ENCODE measurements around the gene CCDC85B. TPM values are rescaled to one million over a fixed set of nuclear protein-coding genes. Genes with fewer than 3 reads are reported as not detected.

The CCDC85B gene
- total and polyA plus RNA-seq, 8 donors: 7.0 to 68.9 (median 29.7) TPM

GRCh38 chr11:65920372-65920802 is 29.9 kb downstream of the CCDC85B start:
- Histone ChIP-seq H3K4me3 (peak overlapping the region; percentile 82 to 98 (median 95)), H3K4me1 (peaks cover 39 to 54% (median 46%) of the 10 kb centered on the region in 4 donors), H3K27ac (peak overlapping the region in 4 of 5 donors; percentile 93 to 98 (median 97)), H3K9me3 (no peaks in the 10 kb centered on the region), H3K27me3 (no peaks in the 10 kb centered on the region), H3K36me3 (peaks cover 11 to 47% (median 30%) of the 10 kb centered on the region in 4 donors)
- intact Hi-C loops (cut with DNase I; ENCODE audit: low total_unique reads): no loop called here
- WGBS, 5 donors: 59 to 72% (median 67%) methylated on average over 14 to 15 of the region's 15 CpGs
- TF ChIP-seq POLR2A (IDR thresholded peaks at IDR 0.05) (no peak), POLR2AphosphoS5 (IDR thresholded peaks at IDR 0.05) (no peak), EP300 (IDR thresholded peaks at IDR 0.05) (no peak), CTCF (IDR thresholded peaks at IDR 0.05) (no peak)
- no peak for DNase-seq

- no peaks in the 10 kb centered on the region for H3K9me3 ChIP-seq
- no peaks in the 10 kb centered on the region for H3K27me3 ChIP-seq
- 80 to 84% (median 81%) methylated on average over 9 to 12 of the region's 12 CpGs for WGBS, 5 donors
- peaks cover 32 to 46% (median 39%) of the 10 kb centered on the region in 4 donors for H3K4me1 ChIP-seq
- no peak for DNase-seq
- intact Hi-C loops (cut with DNase I; ENCODE audit: low total_unique reads): no loop called here
- H3K4me3 ChIP-seq: peak overlapping the region in 3 of 4 donors; percentile 94 to 98 (median 96)
- peaks cover 11 to 47% (median 30%) of the 10 kb centered on the region in 4 donors for H3K36me3 ChIP-seq
- H3K27ac ChIP-seq: peak overlapping the region in 1 of 5 donors; percentile 98
- TF ChIP-seq EP300 (IDR thresholded peaks at IDR 0.05) (no peak), CTCF (IDR thresholded peaks at IDR 0.05) (no peak), POLR2A (IDR thresholded peaks at IDR 0.05) (no peak), POLR2AphosphoS5 (IDR thresholded peaks at IDR 0.05) (no peak)
These were observed 30.6 kb downstream of the CCDC85B start for GRCh38 chr11:65921033-65921555.

GRCh38 chr11:65921876-65922275 is 31.4 kb downstream of the CCDC85B start:
- peaks cover 24 to 39% (median 31%) of the 10 kb centered on the region in 4 donors for H3K4me1 ChIP-seq
- peaks cover 11 to 47% (median 30%) of the 10 kb centered on the region in 4 donors for H3K36me3 ChIP-seq
- no peak overlapping the region for H3K4me3 ChIP-seq
- 89 to 94% (median 94%) methylated on average over 10 of the region's 10 CpGs for WGBS, 5 donors
- TF ChIP-seq POLR2AphosphoS5 (IDR thresholded peaks at IDR 0.05) (no peak), POLR2A (IDR thresholded peaks at IDR 0.05) (no peak), EP300 (IDR thresholded peaks at IDR 0.05) (no peak), CTCF (IDR thresholded peaks at IDR 0.05) (no peak)
- H3K27ac ChIP-seq: no peak overlapping the region
- intact Hi-C loops (cut with DNase I; ENCODE audit: low total_unique reads): no loop called here
- H3K27me3 ChIP-seq: no peaks in the 10 kb centered on the region
- no peaks in the 10 kb centered on the region for H3K9me3 ChIP-seq
- DNase-seq: no peak

DNA sequence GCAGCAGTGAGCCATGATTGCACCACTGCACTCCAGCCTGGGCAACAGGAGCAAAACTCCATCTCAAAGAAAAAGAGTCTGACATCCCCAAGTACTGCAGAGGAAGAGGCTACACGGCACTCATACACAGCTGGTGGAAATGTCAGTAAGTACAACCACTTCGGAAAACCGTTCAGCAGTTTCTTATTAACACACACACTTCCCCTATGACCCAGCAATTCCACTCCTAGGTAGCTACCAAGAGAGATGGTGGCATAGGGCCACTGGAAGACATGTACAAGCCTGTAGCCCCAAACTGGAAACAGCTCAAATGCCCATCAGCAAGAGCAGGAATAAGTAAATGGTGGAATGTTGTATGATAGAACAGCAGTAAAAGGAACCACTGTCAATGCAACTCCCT is 32.1 kb downstream of the CCDC85B start:
- H3K27me3 ChIP-seq: no peaks in the 10 kb centered on the region
- WGBS, 5 donors: 61 to 100% (median 83%) methylated on average over 2 to 3 of the region's 3 CpGs

DNA sequence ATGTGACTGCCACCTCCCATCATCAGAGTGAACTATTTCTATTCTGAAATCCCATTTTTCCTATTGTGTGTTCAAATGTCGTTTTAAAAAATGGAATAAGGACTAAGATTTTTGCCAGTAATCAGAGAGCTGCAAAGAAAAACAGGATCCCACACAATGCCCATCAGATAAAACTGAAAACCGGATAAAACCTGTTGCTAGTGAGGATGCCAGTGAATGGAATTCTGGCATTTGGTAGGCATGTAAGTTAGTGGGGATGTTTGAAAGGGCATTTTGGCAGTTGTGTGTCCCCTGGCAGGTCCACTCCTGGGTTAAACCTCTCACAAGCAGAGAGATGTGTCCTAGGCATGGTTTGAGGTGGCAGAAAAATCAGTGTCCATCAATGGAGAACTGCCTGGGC is 34.9 kb downstream of the CCDC85B start:
- Histone ChIP-seq H3K36me3 (peaks cover 11 to 41% (median 30%) of the 10 kb centered on the region in 4 donors), H3K4me3 (no peak overlapping the region), H3K4me1 (peaks cover 7 to 19% (median 10%) of the 10 kb centered on the region in 4 donors), H3K27me3 (no peaks in the 10 kb centered on the region), H3K27ac (no peak overlapping the region), H3K9me3 (no peaks in the 10 kb centered on the region)
- intact Hi-C loops (cut with DNase I; ENCODE audit: low total_unique reads): no loop called here
- TF ChIP-seq CTCF (IDR thresholded peaks at IDR 0.05) (no peak), POLR2A (IDR thresholded peaks at IDR 0.05) (no peak), EP300 (IDR thresholded peaks at IDR 0.05) (no peak), POLR2AphosphoS5 (IDR thresholded peaks at IDR 0.05) (no peak)
- WGBS, 5 donors: 26 to 60% (median 41%) methylated on average over 2 of the region's 2 CpGs
- DNase-seq: no peak

More for the DNA sequence above, 32.1 kb downstream of the CCDC85B start:
- Histone ChIP-seq H3K27ac (no peak overlapping the region), H3K4me1 (peaks cover 18 to 32% (median 26%) of the 10 kb centered on the region in 4 donors), H3K9me3 (no peaks in the 10 kb centered on the region), H3K36me3 (peaks cover 11 to 42% (median 30%) of the 10 kb centered on the region in 4 donors), H3K4me3 (no peak overlapping the region)
- TF ChIP-seq EP300 (IDR thresholded peaks at IDR 0.05) (no peak), POLR2A (IDR thresholded peaks at IDR 0.05) (no peak)
- no peak for DNase-seq
- intact Hi-C loops (cut with DNase I; ENCODE audit: low total_unique reads): no loop called here
